GM12801 (cell line): ENCODE measurements around the gene PFKFB4.

Experiments used
- TF ChIP-seq, protein P1 (sequence below): IDR thresholded peaks from one replicate; pipeline ENCODE4 v1.5.1; 2011; ENCODE audit warnings: control low read depth; ENCODE audit not compliant: insufficient read length; ENCODE audit errors: extremely low read depth

Gene PFKFB4

DNA sequence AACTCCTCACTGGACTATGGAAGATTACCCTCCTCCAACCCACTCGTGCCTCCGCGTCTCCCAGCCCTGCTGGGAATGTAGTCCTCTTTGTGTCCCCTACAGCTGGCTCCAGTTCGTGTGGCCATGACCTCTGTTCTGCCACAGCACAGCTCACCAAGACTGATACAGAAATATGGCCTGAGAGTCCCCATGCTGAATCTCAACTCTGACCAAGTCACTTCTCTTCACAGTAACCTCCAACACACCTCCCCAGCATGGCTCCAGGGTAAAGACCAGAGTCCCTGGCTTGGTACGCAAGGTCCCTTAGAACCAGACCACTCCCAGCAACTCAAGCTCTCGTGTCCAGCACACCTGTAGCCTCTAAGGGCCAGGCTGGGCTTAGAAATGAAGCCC is 40.8 kb upstream of the PFKFB4 start:
- TF ChIP-seq, protein P1, sequence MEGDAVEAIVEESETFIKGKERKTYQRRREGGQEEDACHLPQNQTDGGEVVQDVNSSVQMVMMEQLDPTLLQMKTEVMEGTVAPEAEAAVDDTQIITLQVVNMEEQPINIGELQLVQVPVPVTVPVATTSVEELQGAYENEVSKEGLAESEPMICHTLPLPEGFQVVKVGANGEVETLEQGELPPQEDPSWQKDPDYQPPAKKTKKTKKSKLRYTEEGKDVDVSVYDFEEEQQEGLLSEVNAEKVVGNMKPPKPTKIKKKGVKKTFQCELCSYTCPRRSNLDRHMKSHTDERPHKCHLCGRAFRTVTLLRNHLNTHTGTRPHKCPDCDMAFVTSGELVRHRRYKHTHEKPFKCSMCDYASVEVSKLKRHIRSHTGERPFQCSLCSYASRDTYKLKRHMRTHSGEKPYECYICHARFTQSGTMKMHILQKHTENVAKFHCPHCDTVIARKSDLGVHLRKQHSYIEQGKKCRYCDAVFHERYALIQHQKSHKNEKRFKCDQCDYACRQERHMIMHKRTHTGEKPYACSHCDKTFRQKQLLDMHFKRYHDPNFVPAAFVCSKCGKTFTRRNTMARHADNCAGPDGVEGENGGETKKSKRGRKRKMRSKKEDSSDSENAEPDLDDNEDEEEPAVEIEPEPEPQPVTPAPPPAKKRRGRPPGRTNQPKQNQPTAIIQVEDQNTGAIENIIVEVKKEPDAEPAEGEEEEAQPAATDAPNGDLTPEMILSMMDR, result no peak

DNA sequence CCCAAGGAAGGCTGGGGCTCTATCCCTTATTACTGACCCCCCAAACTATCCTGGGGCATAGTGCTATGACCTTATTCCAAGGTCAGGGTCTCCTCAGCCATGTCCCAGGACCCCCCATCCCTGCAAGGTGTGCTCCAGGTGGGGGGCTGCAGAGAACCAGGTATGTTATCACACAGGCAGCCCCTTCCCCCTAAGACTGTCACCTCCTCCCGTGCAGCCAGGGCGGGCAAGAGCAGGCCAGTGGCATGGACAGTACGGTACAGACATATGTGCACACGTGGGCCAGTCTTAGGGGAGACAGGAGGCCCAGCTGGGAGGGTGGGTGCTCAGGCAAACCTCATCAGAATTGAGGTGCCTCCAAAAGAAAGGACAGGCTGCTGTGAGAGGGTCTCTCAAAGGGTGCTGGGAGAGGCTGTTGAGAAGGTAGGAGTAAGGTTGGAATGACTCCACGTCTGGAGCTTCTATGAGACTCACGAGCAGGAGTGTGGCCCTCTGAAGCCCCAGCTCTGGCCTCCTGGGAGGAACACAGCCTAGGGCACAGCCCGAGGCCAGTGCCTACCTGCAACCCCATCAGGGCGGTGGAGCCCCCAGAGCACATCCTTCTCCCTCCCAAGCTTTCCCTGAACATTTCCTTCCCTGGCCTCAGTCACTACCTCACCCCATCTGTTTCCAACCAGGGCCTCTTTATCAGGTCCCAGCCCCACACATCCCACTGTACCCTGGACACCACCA is 40.2 kb upstream of the PFKFB4 start:
- TF ChIP-seq, protein P1, result no peak

DNA sequence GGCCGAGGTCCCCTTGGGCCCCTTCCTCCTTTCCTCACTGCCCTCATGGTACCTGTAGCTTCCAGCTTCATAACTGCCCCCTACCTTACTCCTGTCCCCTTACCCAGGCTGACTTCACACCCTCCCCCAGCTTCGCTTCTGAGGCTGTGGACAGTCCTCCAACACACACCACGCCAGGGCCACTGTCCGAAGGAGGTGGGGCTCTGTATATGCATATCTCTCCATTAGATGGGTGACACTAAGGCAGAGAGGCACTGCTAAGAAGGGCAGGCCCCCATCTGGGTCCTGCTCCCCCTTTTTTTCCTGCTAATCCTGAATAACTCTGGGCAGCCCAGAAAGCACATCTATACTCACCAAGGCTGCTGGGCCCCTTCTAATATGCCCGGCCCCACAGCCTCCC is 39.6 kb upstream of the PFKFB4 start:
- TF ChIP-seq, protein P1, result no peak

DNA sequence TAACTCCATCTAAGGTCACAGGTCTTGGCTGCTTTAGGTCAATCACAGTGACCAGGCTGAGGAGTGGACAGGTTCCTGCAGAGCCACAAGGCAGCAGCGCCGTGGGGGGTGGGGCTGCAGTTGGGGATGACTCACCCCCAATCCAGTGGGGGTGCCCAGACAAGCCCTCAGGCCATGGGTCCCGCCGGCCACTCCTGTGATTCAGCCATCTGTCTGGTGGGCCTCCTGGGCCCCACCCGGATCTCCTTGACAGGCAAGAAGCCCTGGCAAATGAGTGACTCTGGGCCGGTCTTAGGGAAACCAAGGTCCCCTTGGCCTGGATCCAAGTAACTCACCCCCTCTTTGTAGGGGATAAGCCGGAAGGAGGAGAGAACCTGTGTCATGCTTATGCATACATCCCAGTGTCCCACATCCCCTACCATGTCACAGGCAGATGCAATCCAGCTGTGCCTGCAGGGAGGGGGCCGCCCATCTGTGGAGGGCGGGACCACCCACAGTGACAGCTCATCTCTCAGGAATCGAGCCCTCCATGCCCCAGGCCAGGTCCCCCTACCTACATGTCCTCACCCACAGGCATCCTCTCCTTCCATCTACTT is 39.0 kb upstream of the PFKFB4 start:
- TF ChIP-seq, protein P1, result no peak

DNA sequence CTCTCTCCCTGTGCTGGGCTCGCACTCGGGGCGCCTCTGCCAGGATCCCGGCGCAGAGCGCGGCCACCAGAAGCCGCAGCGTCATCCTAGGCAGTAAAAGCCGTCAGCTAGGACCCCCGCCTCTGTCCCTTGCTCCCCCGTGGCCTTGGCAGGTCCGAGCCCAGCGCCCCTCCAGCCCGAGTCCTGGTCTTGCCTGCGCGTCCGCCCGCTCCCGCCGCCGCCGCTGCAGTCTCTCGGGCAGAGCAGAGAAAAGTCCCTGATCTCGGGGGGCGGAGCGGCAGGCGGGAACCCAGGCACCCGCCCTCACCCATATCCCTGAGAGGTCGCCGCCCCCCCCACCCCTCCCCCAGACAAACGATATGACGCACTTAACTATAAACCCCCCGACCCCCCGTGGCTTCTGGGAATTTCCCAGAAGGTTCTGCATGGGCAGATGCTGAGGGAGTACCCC is 38.5 kb upstream of the PFKFB4 start, which contains the start of gene COL7A1:
Gene COL7A1 (minus strand): TSS at position 255 of the 451 bp plus-strand sequence. CDS start 170 bp downstream, at position 85.
- TF ChIP-seq, protein P1, result no peak

DNA sequence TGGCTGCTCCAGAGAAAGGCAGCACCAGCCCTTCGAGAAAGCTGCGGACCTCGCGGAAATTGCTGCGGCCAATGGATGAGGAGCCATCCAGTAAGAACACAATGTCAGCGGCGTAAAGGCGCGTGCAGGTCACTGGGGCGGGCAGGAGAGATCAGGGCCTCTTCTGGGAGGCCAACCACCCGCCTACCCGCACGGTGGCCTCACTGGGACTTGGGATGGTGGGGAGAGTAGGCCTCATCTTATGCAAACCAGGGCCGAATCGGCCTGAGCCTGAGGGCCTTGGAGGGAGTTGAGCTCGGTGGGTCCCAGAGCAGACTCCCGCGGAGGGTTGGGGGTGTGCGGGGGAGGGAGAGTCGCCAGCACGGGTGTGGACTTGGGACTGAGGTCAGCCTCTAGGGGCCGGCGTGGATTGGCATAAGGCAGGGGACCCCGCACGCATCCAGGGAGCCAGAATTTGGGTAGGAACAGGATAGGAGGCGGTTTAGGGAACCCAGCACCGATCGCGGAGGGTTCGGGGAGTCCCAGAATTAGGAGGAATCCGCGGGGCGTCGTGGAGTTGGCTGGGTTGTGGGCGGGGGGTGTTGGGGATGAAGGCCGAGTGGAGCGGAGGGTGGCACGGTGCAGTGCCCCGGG is 37.9 kb upstream of the PFKFB4 start:
- TF ChIP-seq, protein P1, result no peak

DNA sequence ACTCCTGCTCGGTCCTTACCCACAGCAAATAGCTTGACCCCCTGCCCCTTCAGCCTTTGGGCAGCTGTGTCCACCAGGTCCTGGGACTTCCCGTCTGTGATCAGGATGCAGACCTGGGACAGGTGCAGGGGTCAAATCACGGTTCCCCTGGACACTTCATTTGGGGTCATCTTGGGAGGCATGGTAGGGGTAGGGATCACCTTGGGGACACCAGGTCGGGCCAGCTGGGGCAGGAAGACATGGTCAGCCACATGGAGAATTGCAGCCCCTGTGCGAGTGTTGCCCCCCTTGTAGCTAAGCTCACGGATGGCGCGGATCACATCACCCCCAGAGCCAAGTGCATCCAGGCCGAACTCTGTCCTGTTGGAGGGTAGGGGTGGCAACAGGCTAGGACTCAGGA is 36.7 kb upstream of the PFKFB4 start:
- TF ChIP-seq, protein P1, result no peak
